GM23248 (cell line): ENCODE measurements around the gene SLC23A1.

Experiments
- EZH2 ChIP-seq: fragments of 200-600 bp; sonication (generic); IDR thresholded peaks from 2 replicates; pipeline ENCODE4 v1.6.1; 2018; ENCODE audit warnings: antibody characterized with exemption, mild to moderate bottlenecking; ENCODE audit not compliant: insufficient read depth, poor library complexity, severe bottlenecking
- EZH2phosphoT487 ChIP-seq: fragments of 200-600 bp; sonication (generic); IDR thresholded peaks from 2 replicates; pipeline ENCODE4 v1.6.1; 2018; ENCODE audit warnings: antibody characterized with exemption, moderate library complexity, mild to moderate bottlenecking, low read depth; ENCODE audit not compliant: insufficient read depth

DNA sequence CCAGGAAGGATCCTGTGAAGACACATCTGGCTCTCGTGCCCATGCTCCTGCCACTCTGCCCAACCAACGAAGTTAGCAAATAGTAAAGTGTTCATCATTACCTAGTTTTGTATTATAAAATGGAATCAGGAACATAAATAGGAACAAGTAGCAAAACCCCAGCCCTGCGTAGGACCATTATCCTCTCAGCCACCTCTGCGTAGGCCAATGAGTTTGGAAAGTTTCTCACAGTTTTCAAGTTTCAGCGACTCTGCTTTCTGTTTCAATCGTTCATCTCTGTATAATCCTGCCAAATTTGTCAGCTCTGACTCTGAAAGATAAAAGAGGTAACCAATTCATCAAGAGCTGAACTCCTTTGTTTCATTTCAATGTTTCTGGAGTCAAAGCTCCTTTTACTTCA lies 30.9 kb upstream of the SLC23A1 start:
- TF ChIP-seq EZH2 (no peak), EZH2phosphoT487 (no peak)
